LoVo (cell line): ENCODE measurements around the gene ARHGAP20.

Experiments used
- DNase-seq: peaks from one replicate; pipeline ENCODE4 v3.0.0-alpha.2; 2016; ENCODE audit warnings: low spot score

ARHGAP20 gene

DNA sequence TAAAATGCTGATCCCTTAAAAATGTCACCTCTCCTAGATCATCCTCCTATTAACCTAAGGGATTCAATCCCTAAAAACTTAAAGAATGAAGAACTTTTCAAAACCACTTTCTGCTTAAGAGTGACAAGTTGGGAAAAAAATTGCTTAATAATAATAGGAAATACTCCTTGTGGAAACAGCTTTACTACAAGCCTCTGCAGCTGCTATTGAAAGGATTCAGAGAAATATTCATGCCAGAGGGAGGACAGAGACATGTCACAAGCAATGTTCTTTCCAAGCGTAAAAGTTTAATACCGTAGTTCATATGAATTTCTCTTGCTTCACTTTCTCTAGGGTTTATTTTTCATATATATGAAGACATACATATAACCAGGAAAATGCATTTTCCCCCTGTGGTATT lies 98.2 kb downstream of the ARHGAP20 start:
- no peak for DNase-seq

DNA sequence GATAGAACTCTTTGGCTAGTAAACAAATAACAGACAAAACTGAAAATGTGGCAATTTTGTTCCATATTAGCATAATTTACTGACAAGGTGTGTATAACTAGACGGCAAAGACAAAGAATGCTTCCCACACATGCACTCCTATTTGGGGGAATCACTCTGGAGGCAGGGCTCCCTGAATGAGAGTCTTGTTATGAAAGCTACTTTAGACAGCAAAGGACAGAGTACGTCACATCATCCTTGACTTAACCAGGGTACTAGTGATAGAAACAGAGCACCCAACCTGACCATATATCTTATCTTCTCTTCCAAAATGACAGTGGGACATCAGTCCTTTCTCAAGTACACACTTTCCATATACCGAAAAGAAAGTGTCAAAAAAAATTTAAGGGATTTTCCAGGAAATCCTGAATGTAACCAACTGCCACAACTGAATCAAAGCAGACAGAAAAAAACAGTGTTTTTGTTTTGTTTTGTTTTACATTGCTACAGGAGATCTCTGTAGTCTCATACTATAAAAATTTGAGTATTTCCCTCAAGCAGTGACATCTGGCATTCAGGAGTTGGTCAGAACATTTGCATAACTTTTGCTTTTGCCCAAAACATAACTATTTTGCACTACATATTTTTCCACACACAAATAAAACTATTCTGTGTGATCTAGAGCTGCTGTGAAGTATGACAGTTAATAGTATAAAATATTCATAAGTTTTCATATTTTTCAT lies 98.9 kb downstream of the ARHGAP20 start:
- no peak for DNase-seq

DNA sequence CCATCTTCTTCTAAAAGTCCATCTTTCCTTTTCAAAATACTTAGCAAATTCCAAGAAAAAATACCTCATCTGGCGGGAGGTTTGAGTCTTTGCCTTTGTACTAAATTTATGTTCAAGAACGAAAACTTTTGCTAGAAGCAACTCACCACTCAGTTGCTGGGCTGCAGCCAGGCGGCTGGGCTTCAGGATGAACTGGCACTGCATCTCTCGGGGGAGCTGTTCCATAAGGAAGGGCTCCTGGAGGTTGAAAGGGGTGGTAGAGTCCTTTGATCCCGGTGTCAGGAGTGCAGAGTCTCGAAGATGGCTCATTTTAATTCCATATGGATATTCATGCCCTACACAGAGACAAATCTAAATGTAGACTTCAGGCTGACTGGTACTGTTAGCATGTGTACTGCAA lies 105.8 kb downstream of the ARHGAP20 start:
- DNase-seq, result no peak

DNA sequence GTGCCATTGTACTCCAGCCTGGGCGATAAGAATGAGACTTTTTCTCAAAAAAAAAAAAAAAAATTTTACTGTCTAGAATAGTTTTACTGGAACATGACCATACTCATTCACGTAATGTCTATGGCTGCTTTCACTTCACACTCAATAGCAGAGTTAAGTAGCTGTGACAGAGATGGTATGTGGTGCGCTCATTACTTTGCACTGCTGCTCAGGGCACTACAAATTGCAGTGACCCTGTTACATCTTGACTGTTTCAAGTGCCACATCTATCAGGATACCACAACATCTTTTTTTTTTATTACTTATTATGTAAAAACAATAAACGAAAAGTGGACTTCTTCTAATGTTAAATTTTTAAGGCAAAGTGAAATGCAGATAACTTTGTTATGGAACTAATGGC lies 110.3 kb downstream of the ARHGAP20 start:
- DNase-seq, result no peak

DNA sequence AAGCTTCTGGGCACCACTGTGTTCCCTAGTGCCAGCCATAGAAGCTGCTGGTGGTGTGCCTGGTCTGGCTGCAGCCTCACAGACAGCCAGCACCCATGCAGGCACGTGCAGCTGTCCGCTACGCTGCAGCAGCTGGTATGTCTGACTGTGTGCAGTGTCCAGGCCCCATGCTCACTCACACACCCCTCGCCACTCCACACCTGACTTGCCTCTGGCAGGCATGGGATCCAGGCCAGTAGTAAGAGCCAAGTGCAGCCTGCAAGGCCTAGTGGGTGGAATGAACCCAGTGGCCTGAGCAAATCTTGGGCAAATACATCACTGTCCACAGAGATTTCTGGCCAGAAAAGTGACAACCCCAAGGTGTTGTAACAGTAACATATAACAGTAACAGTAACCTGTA lies 111.9 kb downstream of the ARHGAP20 start:
- DNase-seq, result no peak

DNA sequence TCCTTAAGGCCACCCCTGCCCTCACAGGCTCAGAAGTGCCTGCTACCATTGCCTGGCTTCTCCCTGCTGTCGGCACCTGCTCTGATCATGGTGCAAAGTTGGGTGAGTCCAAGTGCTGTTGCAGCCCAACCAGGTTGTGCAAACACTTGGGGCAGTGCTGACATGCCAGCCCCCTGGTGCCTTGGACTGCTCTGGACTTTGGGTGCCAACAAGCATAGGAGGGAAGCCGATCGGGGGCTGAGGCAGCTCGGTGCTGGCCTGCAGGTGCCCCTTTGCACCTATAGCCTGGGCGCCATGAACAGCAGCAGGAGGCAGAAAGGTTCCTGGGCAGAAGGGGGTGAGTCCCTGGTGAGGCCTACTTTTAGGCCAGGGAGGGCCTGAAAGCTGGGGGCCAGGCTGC lies 113.0 kb downstream of the ARHGAP20 start:
- no peak for DNase-seq

DNA sequence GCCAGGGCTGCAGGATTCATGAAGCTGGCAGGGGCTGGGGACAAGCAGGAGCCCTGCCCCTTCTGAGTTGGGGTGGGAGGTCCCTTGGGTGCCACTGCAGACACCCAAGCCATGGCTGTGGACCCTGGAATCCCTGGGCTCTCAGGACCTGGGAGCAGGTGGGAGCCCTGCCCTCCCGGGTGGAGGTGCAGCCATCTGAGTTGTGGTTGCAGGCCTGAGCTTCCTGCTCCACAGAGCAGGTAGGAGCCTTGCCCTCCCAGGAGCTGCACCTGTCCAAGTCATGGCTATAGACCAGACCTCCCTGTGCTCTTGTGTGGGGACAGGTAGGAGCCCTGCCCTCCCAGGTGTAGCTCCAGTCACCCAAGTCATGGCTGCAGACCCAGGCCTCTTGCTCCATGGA lies 113.5 kb downstream of the ARHGAP20 start:
- no peak for DNase-seq

DNA sequence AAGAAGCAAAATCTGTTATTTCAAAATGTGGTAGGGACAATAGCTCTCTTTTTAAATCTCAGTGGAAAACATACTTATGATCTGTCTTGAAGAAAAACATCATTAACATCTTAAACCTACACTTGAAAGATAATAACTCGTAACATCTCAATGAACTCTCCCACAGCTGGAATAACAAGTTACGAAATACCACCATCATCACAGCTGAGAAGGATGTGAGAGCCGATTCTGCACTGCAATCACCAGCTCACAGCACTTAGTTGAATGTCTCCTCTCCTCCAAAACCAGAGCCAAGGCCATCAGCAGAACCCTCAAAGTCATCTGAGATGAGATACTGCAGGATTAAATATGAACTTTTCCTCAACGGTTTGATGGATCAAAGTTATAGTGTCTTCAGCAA lies 124.3 kb downstream of the ARHGAP20 start:
- DNase-seq, result no peak

DNA sequence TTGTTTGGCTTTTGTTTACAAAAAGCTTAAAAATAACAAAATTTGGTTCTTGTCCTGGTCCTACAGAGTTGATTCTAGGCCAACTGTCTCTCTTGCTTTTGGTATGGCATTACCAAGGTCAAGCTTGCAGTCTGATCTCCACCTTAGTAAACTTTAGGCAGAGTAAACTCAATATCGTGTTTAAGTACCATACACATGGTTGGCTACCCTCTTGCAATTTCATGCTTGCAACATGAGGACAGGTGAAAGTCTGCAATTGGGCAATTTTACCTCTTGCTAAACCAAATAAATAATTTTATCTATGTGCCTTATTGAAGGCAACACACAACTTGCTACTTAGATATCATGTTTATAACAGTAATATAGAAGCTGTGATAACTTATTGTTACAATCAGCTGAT lies 125.1 kb downstream of the ARHGAP20 start:
- DNase-seq, result no peak

DNA sequence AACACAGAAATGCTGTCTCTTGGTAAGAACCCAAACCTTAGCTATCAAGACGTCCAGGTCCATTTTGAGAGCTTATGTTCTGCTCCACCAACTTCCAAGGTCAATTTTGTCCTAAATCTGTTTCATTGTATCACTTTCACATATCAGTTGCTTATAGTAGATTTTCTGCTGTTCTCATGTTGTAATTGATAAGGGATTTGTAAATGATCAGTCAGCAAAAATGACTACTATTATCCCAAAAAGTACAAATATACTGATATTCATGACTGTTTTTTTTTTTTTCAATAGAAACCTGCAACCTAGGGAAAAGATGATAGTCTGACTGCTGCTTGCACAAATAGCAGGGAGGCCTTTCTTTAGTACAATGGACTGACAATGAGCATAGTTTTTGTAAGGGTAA lies 128.1 kb downstream of the ARHGAP20 start:
- no peak for DNase-seq

DNA sequence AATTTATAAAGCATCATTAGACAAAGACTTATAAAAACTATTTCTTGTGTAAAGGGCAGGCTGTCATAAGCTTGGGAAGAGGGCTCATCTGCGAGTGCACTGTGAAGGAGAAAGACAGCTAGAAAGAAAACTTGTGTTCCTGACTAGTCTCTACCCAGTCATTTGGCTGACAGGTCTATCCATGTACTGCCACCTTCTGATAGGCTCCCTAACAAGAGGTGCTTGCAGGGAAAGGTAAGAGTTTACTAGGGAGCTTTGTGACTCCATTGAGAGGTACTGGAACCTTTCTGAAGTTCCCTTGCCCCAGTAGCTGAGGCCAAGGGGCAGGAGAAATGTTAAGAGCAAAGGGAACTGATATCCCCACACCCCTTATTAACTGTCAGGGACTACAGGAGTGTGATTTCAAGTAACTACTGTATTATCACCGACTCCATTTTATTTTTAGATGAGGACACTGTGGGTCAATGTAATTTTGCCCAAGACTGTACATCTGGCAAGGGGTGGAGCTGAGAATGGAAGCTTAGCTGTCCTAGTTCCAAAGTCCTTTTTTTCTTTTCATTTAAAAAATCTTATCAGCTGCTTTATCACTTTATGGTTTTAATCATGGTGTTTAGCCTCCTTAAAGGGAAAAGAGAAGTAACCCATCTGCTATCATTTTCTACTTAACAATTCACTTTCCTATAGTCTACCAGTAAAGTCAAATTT lies 129.4 kb downstream of the ARHGAP20 start:
- DNase-seq, result no peak

DNA sequence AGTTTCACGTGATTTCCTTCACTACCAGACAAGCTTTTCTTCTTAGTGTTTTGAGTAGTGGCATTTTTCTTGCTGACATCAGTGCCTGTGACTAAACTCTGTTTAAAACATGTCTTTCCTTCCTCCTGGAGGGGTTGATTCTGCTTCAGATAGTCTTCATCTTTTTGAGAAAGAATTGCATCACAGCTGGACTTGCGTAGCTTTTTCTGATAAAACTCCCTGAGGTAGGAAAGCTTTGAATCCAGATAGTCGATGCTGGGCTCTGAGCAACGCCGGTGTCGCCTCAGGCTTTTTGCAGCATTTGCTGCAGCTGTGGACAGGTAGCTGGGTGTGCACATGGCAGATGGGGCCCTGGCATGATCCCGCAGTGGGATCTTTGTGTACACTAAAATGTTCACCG lies 131.7 kb downstream of the ARHGAP20 start:
- DNase-seq, result no peak

DNA sequence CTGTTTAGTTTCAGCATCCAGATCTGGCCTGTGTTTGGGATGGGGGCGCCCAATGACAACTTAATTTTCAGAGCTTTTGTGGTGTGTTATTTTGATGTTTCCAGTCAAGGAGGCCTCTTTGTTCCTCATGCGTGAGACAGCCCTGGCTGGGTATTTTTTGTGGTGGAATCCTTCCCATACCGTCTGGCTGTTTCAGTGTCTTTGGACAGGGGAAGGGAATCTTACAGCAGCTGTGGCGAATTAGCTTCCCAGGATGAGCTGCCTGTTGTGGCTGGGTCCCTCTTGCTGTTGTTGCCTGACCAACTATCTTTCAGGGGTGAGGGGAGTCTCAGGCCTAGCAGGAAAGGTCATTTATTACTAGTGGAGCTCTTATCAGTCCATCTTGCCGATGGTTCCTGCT lies 138.8 kb downstream of the ARHGAP20 start:
- DNase-seq, result no peak

DNA sequence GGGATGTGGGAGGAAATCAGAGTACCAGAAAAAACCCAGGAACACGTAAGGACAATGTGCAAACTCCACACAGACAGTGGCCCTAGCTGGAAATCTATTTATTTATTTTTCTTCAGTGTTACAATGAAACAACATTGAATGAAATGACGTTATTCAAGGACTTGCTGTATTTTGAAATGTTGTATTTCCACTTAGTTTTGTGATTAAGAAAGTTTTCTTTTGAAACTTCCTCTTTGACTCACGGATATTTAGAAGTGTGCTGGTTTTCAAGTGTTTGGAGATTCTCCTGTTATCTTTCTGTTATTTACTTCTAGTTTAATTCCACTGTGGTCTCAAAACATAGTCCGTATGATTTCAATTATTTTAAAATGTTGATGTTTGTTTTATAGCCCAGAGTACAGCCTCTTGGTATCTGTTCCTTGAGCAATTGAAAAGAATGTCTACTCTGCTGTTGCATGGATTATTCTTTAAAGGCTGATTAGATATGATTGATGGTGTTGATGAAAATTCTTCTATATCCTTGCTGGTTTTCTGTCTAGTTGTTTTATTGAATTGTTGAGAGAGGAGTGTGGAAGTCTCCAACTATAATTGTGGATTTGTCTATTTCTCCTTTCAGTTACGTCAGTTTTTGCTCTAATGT lies 141.0 kb downstream of the ARHGAP20 start:
- no peak for DNase-seq

DNA sequence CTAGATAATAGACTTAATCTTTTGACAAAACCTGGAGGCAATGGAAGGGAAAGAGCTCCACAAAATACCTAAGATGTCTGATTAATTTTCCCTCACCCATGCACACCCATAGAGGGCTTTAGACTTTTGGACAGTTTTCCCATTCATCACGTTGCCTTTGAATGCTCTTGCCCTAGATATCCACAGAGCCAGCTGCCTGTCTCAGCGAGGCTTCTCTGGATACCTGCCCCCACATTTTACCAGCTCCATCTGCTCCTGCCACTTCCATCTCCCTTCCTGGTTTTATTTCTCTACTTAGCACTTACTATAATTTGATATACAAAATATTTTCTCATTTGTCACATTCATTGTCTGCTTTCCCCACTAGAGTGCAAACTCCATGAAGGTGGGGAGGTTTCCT lies 145.7 kb downstream of the ARHGAP20 start:
- no peak for DNase-seq

DNA sequence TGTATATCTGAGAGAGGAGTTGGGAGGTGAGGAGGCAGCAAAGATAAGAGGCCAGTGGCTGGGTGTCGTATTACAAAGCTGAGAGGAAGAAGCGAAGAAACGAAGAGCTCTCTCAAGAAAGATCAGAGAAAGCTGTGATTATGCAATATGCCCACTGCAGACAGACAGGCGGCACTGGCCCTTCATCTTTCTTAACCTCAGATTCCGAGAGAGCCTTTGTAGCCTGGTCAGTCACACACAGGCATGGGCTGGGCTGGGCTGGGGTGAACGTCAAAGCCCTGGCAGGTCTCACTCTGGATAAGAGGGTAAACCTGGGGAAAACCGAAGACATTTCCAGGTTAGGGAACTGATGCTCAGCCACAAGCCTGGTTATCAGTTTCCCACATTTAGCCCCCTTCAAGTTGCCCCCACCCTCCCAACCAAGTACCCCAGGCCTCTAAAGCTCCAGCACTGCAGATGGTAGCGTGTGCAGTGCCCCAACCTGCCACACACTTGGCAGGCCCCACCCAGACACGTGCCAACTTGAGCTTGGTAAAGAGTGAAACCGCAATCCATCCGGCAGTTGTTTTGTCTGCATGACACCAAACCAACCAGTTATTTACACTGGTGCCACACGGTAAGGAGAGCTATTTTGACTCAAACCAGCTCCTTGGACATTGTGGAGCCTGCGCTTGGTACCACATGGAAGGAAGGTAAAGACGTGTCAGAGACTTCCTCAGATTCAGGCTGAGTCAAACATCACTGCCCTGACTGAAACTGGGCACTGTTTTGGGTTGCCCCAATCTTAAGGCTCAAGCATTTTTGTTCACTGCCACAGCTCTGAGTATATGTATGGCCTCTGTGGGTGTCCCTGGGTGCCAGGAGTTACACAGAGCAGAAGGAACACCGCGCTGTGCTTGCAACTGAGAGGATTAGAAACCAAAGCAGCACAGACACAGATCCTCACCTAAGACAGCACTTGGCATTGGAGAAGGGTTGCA lies 146.6 kb downstream of the ARHGAP20 start:
- peak; percentile 12 for DNase-seq

DNA sequence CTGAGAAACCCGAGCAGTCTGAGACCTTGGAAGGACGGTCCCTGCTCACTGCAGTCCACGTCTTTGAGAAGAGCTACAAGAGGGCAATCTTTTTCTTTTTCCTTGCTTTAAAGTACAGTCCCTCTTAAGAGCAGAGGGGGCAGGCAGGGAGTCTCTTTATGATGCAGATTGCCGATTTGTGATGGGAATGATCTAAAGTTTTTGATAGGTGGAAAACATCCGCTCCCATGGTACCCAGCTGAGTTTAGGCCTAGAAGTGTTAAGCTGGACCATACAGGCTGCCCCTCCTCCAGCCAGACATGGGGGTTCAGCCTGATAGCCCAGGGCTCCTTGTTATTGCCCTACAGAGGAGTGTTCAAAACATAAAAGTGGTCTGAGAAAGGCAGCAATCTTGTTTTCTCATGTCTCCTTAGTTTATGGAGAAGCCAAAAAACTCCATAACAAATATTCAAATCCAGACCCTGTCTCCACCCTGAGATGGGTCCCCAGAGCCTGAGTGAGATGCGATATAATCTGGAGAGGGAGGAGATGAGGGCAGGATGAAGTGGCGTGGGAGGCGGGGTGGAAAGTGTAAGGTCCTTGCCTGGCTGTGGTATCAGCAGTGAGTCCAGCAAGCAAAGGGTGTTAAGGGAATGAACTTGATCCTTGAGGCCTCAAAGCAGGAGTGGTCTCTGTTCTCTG lies 147.4 kb downstream of the ARHGAP20 start:
- no peak for DNase-seq

DNA sequence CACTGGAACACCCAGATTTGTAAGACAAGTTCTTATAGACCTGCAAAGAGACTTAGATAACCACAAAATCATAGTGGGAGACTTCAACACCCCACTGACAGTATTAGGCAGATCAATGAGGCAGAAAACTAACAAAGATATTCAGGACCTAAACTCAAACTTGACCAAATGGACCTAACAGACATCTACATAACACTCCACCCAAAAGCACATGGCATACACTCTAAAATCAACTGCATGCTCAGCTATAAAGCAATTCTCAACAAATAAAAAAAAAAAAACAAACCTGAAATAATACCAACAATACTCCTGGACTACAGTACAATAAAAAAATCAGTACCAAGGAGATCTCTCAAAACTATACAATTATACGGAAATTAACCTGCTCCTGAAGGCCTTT lies 167.5 kb downstream of the ARHGAP20 start:
- no peak for DNase-seq

DNA sequence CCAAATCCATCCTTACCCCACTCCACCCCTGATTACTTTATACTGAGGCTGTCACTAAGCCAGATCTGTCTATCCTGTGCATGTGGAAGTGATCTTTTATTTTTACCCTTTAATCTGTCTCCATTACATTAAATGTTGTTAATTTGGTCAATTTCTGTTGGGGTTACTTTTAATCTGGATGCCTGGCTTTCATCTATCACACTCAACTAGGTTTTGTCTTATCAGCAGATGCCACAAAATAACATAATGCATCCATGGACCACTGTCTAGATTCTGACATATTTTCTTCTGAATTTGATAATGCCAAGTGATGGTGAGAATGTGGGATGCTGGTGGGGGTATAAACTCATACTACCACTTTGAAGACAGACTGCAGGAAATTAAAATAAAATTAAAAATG lies 174.1 kb downstream of the ARHGAP20 start:
- DNase-seq, result no peak

DNA sequence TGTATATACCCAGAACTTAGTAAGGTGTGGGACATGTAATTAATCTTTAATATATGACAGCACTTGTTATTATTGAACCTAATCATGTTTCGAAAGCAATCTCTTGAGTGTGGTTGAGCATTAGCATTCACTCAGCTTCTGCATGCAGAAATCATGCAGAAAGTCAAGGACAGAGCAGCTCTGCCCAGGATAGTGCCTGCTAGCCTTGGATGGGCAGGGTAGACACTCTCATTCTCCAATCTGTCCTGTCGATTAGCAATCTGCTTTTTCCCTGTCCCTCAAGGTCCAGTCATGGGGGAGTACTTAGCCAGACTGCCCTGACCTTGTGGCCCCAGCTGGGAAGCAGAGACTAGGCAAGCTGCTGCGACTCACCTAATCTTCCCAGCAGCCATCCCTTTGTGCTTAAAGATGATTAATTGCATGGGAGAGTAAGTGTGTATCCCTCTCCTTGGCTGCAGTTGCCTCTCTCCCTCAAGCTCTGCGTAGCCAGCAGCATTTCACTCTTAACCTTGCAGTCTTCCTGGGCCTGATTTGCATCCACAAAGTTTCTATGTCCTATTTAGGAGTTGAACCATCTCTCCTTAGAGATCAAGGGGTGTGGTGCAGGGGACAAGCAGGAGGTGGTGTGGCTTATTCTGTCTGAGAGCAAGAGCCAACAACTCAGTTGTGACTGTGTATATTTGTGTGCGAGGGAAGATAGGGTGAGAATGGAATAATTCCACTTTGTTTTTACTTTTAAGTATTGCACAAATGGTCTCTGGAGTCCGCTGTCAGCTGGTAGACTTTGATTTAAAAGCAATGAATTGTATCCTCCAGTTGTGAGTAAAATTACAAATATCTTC lies 181.1 kb downstream of the ARHGAP20 start:
- no peak for DNase-seq

DNA sequence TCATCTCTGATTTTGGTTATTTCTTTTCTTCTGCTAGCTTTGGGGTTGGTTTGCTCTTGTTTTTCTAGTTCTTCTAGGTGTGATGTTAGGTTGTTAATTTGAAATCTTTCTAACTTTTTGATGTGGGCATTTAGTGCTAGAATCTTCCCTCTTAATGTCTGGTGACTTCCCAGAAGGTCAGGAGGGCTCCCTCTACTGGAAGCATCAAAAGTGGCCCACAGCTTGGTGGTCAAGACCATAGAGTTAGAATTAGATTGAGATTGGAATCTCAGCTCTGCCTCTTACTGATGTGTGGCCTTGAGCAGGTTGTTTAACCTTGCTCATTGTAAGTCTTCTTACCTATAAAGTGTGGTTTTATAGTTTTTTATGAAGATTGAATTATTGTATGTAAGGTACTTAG lies 183.2 kb downstream of the ARHGAP20 start:
- DNase-seq, result no peak
